CD4-positive, alpha-beta T cell treated with Interleukin-15 for 4 hours (primary cell): ENCODE measurements around the gene ITGB6.
A peak's percentile ranks its signal among the peaks of the same experiment; 100 is the strongest.
"Not testable (repeated sequence)": the region's sequence is repeated elsewhere in the genome, so short reads cannot be mapped to it uniquely, and the experiment has no call there.

Experiments
- DNase-seq: peaks from one replicate; pipeline ENCODE4 v3.0.0-alpha.2; 2020; ENCODE audit warnings: low spot score

The ITGB6 gene

DNA sequence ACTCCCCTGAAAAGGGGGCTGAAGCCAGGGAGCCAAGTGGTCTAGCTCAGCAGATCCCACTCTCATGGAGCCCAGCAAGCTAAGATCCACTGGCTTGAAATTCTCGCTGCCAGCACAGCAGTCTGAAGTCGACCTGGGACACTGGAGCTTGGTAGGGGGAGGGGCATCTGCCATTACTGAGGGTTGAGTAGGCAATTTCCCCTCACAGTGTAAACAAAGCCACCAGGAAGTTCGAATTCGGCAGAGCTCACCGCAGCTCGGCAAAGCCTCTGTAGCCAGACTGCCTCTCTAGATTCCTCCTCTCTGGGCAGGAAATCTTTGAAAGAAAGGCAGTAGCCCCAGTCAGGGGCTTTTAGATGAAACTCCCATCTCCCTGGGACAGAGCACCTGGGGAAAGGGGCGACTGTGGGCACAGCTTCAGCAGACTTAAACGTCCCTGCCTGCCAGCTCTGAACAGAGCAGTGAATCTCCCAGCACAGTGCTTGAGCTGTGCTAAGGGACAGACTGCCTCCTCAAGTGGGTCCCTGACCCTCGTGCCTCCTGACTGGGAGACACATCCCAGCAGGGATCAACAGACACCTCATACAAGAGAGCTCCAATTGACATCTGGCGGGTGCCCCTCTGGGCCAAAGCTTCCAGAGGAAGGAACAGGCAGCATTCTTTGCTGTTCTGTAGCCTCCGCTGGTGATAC, 18.8 kb downstream of the ITGB6 start:
- peak; percentile 14 for DNase-seq

DNA sequence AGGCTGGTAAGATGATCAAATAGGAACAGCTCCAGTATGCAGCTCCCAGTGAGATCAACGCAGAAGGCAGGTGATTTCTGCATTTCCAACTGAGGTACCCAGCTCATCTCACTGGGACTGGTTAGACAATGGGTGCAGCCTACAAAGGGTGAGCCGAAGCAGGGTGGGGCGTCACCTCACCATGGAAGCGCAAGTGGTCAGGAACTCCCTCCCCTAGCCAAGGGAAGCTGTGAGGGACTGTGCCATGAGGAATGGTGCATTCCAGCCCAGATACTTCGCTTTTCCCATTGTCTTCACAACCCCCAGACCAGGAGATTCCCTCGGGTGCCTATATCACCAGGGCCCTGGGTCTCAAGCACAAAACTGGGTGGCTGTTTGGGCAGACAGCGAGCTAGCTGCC, 19.4 kb downstream of the ITGB6 start:
- not testable (repeated sequence) for DNase-seq

DNA sequence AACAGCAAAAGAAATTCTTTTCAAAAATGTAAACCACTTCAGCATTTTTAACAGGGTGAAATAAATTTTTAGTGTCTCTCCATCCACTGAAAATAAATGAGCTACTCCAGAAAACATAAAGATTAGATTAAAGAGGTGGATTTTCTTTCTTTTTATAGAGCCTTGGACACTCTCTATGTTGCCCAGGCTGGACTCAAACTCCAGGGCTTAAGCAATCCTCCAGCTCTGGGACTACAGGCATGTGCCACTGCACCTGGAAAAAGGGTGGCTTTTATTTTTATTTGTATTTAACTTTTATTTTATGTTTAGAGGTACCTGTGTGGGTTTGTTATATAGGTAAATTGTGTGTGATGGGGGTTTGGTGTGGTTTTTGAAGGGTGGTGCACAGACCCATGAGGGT, 19.9 kb downstream of the ITGB6 start:
- no peak for DNase-seq

DNA sequence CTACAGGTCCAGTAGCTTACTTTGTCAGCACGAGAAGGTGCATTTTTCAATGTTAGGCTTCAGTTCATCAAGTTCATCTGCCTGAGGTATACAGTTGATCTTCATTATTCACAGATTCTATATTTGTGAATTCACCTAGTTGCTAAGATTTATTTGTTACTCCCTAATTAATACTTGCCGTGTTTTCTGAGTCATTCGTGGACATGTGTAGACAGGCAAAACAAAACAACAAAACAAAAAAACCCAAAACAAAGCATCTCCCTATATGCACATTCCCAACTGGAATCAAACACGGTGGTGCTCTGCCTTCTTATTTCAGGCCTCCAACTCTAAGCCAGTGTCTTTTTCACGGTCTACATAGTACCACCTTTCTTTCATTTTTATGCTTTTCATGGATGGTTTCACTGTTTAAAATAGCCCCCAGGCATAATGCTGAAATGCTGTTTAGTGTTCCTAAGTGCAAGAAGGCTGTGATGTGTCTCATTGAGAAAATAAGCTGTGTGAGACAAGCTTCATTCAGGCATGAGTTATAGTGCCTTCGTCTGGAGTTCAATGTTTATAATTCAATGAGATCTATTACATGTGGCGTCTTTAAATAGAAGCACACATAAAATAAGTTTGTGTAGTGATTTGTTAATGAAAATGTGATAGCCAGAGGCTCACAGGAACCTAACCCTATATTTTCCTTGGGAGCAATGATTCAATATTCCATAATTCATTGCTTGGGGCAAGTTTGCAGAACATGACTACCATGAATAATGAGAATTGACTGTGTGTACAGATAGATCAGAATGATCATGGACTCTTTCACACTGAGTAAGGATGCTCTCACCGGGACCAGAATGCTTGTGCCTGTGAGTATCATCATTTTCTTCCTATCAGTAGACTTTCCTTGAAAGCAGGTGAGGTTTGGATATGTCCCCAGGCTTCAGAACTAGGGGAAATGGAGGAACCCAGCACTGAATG, 24.6 kb downstream of the ITGB6 start:
- no peak for DNase-seq

DNA sequence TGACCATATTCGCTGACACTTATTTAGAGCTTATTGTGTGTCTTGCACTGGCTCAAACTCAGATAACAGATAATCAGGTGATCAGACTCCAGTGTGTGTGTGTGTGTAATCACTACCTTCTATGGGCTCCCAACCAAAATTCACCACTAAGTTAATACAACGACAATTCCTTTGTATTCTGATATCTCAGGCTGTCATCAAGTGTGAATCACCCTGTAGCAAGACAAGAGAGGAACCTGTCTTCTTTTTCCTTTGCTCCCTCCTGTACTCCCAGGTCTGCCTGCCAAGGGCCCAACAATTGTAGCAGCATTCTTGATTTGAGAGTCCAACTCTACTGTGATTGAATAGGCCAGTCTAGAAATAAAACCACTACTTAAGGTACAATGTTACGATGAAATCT, 25.8 kb downstream of the ITGB6 start:
- DNase-seq, result no peak

DNA sequence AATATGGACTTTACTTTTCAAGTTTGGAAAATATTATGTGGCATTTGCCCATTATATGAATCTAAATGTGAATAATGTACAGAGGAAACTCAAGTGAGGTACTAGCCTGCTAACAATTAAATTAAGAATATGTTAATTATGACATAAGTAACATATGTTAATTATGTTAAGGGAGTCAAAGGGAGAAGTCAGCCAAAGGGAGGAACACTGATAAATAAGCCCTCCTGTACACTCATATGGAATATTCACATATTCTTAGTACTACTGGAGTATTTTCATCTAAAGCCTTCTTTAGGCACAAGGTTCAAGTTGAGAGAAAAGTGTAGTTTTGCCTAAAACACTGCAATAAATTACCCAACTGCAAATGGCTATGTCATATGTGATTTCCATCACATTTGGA, 30.1 kb downstream of the ITGB6 start:
- no peak for DNase-seq

DNA sequence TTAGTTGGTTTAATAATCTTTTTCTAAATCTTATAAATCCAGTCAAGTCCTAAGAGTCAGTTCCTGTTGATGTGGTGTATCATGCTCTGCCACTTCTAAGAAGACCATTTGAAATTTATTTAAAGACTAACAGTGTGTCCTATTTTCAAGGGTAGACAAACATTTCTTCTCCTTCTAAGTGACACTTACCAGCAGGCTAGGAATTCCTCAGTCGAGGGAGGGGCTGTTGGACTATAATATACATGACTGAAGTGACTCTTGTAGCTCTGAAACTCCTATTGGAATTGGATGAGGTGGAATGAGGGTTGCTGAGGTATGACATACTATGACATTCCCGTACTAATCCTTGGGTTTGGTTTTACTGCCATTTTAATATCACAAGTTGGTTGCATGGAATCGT, 30.6 kb downstream of the ITGB6 start:
- DNase-seq, result no peak

DNA sequence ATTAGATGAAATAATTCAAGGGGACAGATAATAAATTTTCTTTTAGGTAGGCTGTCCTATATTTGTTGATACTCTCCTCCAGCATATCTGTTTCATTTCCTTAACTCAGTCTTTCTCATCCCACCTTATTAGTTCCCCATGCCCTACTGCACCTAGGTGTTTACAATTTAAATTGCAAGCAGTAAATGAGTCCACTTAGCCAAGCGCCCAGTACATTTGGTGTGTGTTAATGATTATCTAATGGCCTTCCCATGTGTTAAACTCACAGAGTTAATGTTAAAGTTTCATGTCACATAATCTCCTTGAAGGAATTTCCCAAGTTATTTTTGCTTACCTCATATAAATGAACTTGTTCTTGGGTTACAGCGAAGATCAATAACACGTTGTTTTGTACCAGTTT, 31.2 kb downstream of the ITGB6 start:
- DNase-seq, result no peak

DNA sequence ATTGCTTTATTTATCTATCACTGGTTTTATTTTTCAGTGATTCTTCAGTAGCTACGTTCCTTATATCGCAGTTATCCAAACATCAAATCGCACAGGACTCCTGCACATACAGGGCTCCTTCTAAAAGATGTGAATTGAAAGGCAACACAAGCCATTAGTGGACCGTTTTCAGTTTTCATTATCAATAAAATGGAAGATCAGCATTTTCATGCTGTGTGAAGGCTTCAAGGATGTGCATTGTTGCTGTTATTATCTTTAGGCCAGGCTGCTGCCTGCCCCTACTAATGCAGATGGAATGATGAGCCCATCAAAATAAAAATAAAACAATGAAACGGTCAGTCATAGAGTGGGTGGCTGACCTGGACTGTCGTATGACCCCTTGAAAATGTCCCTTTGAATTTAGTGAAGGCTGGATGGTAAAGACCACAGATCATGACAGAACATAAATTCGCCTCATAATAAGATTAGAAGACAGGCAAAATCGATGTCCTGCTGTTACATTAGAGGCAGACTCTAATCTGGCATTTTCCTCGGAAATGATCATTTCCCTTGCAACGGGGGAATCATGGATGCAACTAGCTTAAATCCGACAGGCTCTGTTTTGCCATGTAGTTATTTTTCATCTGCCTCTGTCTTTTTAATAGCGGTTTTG, 32.9 kb downstream of the ITGB6 start:
- DNase-seq, result no peak

DNA sequence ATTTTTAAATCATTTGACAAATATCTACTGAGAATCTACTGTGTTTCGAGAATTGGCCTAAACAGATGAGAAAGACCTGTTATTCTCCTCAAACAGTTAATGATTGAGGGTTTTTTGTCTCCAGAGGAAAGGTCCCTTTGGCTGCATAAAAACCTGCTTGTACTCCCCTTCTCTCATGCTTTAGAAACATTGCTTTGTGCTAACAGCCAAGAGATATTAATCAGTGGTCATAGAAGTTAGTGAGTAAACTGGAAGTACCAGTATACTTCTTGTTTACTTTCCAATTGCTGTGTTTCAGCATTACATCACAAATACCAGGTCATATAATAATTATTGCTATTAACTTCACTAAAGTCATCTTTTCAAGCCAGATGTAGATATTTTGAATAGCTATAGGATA, 34.1 kb downstream of the ITGB6 start:
- DNase-seq, result no peak

DNA sequence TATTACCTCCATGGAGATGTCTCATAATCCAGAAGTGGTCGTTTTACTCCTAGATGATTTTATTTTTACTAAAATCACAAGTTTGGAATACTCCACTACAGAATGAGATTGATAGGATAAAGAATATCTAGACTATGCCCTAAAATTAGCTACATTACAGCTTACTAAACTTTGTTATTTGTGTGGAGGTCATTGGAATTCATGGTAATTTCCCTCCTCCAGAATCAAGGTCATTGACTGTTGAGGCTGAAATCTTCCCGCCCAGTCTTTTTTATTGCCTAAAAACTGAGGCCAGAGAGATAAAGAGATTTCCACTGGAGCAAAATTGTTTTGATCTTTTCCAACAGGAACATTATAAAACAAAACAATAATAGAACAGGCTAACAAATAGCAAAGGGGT, 35.0 kb downstream of the ITGB6 start:
- no peak for DNase-seq

DNA sequence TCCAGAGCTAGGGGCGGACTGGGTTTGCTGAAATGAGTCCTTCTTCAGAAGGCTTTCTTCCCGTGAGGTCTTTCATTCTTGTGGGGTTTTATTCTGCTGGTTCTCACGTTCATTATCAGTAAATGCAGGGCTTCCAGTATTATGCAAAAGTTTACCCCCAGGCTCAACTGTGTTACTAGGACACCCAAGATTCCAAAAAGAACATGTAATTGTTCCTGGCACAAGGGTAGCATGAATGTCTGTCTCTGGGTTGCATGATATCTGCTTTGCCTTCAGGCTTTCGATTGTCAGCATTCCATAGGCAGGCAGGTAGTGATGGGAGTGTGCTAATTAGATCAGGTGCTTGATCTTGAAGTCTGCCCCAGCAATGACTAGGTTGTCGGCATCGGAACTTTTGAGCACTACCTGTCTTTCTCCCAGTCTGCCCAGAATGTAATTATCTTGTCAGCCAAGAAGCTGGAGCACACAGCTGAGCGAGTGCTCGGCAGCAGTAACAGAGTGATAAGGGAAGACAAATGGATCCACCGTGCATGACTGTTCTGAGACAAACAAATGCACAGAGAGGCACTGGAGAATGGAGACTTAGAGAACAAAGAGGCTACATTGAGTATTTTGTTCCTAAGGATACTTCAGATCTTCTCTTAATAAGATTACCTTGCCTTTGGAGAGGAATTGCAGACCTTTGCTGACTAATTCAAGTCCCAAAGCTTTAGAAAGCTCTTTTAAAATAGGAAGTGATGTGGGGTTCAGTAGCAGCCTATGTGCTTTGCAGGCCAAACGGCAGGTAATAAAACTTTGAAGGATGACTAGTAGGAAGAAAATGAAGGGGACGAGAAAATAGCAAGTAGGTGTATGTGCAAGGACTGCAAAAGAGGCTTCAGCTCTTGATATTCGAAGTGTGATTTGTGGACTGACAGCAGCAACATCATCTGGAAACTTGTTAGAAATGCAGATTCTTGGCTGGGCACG, 41.9 kb downstream of the ITGB6 start:
- no peak for DNase-seq

DNA sequence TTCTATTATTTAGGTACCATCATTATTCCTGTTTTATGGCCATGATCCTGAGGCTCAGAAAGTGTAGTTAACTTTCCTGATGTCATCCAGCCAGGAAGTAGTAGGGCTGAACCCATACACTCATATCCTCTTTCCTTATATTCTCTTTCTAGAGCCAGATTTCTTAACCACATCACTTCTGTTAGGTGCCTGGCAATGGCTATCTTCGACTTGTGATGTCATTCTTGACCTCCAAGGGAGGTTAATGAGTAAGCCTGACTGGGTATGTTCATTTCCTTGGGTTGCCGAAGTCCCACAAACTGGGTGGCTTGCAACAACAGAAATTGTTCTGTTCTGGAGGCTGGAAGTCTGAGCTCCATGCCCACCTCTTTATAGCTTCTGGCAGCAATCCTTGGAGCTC, 43.4 kb downstream of the ITGB6 start:
- DNase-seq, result no peak

DNA sequence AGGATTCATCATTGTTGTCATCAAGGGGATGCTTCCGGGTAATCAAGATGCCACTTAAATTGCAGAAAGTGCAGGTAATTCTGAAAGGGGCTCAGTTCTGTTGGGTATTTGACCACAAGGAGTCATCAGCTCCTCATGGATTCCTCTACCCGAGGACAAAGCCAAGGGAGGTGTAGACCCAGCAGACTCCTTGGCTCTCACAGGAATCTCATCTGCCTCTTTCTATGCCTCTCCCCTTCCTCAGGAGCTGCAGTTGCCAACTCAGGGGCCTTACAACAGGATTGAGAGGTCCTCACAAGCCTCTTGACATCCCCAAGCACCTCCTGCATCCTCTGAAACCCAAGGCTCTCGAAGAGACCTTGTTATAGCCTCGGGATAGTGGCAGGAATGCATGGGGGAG, 44.0 kb downstream of the ITGB6 start:
- no peak for DNase-seq

DNA sequence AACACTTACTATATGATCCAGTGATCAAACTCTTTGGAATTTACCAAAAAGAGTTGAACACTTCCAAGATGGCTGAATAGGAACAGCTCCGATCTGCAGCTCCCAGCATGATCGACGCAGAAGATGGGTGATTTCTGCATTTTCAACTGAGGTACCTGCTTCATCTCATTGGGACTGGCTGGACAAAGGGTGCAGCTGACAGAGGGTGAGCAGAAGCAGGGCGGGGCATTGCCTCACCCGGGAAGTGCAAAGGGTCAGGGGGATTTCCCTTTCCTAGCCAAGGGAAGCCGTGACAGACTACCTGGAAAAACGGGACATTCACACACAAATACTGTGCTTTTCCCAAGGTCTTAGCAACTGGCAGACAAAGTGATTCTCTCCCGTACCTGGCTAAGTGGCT, 51.7 kb downstream of the ITGB6 start:
- not testable (repeated sequence) for DNase-seq

DNA sequence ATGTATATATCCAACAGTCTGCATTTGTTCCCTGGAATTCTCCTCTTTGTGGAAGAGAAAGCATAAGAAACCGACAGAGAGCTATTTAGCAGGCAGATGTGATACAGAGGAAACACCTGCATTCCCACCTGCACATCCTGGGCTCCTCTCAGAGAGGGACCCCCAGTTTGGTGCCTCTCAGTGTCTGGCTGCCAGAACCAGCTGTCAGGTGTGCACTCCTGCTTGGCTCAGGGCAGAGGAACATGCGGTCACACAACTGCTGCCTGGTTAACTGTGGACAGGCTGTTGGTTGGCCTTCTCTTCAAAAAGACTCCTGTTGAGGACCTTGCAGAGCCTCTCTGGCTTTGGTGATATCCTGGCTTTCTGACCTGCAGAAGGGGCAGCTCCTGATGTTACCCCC, 54.6 kb downstream of the ITGB6 start:
- no peak for DNase-seq

DNA sequence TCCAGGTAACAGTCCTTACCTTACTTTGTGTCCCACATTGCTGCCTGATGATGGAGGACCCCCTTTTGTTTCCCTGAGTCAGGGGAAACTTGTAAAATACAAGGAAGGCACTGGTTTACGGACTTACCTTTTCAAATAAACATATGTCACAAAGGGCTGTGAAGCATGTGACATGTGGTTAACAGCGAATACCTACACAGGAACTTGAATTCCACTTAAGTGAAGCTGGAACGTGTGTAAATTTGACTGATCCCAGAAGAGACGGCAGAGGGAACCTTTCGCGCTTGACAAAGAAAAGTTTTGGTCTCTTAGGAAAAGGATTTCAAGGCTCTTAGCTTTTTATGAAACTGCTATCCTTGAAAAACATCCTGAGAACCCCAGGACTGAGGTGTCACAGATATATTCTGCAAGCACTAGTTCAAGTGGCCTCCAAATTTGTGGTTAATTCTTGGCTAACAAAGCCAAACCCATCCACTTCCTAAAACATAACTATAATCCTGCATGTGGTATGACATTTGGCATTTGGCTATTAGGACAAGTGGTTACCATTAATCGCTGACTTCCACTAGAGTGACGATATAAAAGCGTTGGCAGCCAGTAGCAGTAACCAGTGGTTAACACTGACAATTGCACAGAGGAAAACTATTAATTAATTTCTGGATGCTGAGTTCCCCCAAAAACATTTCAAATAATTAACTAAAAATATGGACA, 55.6 kb downstream of the ITGB6 start:
- DNase-seq, result no peak

DNA sequence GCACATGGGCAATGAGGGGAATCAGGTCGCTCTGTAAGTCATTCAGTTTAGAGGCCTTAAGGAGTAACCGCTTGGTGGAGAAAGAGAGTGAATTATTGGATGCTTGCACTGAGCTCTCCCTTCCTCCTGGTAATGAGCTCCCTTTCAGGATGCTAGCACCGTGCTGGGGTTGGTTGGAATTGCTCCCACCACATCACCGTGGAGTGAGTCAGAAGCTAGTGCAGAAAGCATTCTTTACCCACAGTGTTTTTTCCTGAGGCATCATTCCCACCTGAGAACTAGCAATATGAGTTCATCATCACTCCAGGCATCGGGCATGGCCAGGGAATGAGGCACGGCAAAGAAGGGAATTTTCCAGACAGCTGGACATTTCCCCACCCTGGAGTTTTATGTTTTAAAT, 57.6 kb downstream of the ITGB6 start:
- no peak for DNase-seq

DNA sequence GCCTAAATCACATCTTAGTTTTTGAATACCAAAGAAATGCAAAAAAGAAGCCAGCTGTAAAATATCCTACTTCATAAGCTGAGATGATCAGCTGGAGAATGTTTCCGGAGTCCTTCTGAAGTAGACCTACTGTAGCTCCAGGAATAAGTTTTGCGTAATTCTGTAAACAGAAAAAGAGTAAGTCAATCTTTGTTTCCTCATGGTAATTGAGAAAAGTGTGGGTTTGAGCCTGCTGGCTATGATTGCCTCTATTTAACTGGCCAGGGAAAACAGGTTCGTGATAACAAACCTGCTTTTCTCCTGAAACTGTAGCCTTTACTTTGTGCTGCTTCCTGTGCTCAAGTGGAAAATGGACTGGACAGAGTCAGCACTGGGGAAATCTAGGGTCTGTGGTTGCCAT, 58.2 kb downstream of the ITGB6 start:
- no peak for DNase-seq

DNA sequence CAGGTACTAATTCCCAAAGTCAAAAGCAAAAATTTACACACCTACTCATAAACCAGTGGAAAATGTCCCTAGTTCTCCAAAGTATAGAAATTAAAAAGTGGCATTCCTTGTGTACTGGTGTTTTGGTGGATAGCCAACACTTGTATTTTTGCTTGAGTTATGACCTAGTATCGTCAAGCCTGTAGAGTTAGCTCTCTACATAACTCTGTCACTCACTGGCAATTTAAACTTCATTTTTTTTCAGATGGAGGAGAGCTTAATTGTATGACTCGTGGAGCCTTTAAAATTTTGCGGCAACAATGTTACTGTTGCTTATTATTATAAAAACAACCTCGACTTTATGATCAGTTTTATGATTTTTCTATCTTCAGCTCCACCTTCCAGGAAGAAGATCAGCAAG, 58.7 kb downstream of the ITGB6 start:
- no peak for DNase-seq

DNA sequence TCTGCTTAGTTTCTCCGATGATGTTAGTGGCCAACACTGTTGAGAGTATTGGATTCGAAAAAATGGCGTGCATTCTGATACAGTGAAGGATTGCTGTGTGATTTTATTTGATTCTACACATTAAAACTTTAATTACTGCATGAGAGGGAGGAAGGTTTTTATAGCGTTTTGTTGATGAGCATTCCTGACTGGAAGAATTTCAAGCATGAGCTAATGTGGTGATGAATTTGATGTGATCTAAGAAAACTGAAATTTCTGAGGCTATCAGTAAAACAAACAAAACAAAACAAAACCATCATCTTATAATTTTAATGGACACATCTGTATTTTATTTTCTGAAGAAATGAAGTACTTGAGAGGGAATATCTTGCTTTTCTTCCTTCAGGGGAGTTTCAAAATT, 59.6 kb downstream of the ITGB6 start:
- no peak for DNase-seq
